Measurements from ENCODE around the gene ATG7. TPM values are rescaled to one million over a fixed set of nuclear protein-coding genes. Genes with fewer than 3 reads are reported as not detected.

Gene ATG7
- total RNA-seq, 1 experiment from 2014 or later, result 36.0 TPM

- CTCF ChIA-PET, result no interaction called here
Measured at GRCh38 chr3:11306817-11307589, 34.8 kb downstream of the ATG7 start.

DNA sequence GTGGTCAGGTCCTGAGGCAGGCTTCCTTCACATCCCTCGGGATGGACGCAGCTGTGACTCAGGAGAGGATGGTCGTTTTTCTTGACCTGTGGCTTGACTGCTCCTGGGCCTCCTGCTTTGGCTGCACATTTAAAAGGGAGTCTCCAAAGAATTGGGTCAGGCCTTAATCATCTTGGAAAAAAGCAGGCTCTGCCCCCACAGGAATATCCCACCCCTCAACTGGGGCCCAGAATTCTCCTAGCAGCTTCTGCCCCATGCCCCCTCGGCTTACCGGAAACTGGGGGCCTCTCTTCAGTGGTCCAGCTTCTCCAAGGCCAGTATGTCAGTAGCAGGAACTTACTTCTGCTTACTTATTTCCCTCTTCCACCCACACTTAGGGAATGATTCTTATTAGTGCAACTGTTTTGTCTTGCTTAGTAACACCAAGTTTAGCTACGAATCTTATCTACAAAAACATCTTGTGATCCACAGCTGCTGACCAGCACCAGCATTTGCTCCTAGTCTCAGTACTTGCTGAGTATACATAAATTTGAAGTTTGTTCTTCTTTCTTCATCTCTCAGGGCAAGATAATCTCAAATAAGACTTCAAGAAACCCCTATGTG is 35.7 kb downstream of the ATG7 start:
- in situ Hi-C loops (cut with HindIII; ENCODE audit: low pct_unique_long_range_greater_than_20kb, low sequenced_read_pairs), result no loop called here
- CTCF ChIA-PET, result no interaction called here
- ATAC-seq (no peak), DNase-seq (ENCODE audit: low read depth, low spot score) (no peak)
- BruUV-seq (replicated peaks), result no TSS peak
- intact Hi-C loops (cut with micrococcal nuclease; ENCODE audit: unreplicated experiment), result no loop called here
- Histone ChIP-seq H3K27me3 (ENCODE audit: control insufficient read depth, insufficient read depth, low read length) (no peaks in the 10 kb centered on the region), H3K9me3 (ENCODE audit: control insufficient read depth, insufficient read depth, low read depth, low read length) (no peaks in the 10 kb centered on the region), H3K36me3 (ENCODE audit: control insufficient read depth, insufficient read depth, low read length) (peaks cover 11% of the 10 kb centered on the region), H3K4me1 (ENCODE audit: control insufficient read depth, insufficient read depth, low read length) (no peaks in the 10 kb centered on the region), H3K27ac (ENCODE audit: low read length) (no peak overlapping the region), H3K4me3 (ENCODE audit: low read depth in 2 of 2, low read length in 2 of 2) (no peak overlapping the region)
- no peak for TF ChIP-seq POLR2AphosphoS5 (IDR thresholded peaks at IDR 0.05; ENCODE audit: low read depth, low read length)
- POLR2A ChIA-PET, result no interaction called here

More at GRCh38 chr3:11306817-11307589, 34.8 kb downstream of the ATG7 start:
- H3K27ac ChIP-seq (ENCODE audit: low read length), result no peak overlapping the region
- no TSS peak for BruUV-seq (replicated peaks)
- H3K4me3 ChIP-seq (ENCODE audit: low read depth in 2 of 2, low read length in 2 of 2), result no peak overlapping the region
- in situ Hi-C loops (cut with HindIII; ENCODE audit: low pct_unique_long_range_greater_than_20kb, low sequenced_read_pairs), result no loop called here
- ATAC-seq (no peak), DNase-seq (ENCODE audit: low read depth, low spot score) (no peak)
- POLR2A ChIA-PET, result no interaction called here
- H3K4me1 ChIP-seq (ENCODE audit: control insufficient read depth, insufficient read depth, low read length), result no peaks in the 10 kb centered on the region
- peaks cover 15% of the 10 kb centered on the region for H3K36me3 ChIP-seq (ENCODE audit: control insufficient read depth, insufficient read depth, low read length)
- no peak for TF ChIP-seq TCF7L2 (IDR thresholded peaks at IDR 0.05; ENCODE audit: low read depth, low read length)
- no peak for TF ChIP-seq CTCF (IDR thresholded peaks at IDR 0.05)
- TF ChIP-seq SIN3A (IDR thresholded peaks at IDR 0.05; ENCODE audit: borderline replicate concordance, insufficient read depth, low read depth, low read length), result no peak
- TF ChIP-seq REST (IDR thresholded peaks at IDR 0.05; ENCODE audit: insufficient read depth in 1 of 2, low read depth in 2 of 2, low read length in 1 of 2), result no peak
- TF ChIP-seq POLR2AphosphoS5 (IDR thresholded peaks at IDR 0.05; ENCODE audit: low read depth, low read length), result no peak
- intact Hi-C loops (cut with micrococcal nuclease; ENCODE audit: unreplicated experiment), result no loop called here
- no peaks in the 10 kb centered on the region for H3K9me3 ChIP-seq (ENCODE audit: control insufficient read depth, insufficient read depth, low read depth, low read length)
- no peaks in the 10 kb centered on the region for H3K27me3 ChIP-seq (ENCODE audit: control insufficient read depth, insufficient read depth, low read length)

DNA sequence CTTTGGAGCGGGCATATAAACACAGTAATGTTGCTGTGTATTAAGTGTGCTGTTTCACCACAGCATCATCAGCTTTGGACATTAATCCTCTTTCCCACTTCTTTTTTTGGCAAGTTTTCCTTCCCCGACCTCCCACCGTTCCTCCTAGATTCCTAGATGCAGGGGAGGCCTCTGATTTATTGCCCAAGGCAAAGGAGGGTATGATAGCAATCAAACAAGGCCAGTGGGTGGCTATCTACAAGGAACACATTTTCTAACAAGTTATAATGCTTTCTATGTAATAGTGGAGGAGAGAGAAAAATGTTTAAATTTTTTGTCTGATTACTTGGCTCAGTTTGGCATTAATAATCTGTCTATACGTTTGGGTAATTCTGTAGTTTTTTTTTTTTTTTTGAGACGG is 38.1 kb downstream of the ATG7 start:
- ATAC-seq (no peak), DNase-seq (ENCODE audit: low read depth, low spot score) (no peak)
- Histone ChIP-seq H3K27ac (ENCODE audit: low read length) (no peak overlapping the region), H3K9me3 (ENCODE audit: control insufficient read depth, insufficient read depth, low read depth, low read length) (no peaks in the 10 kb centered on the region), H3K4me1 (ENCODE audit: control insufficient read depth, insufficient read depth, low read length) (no peaks in the 10 kb centered on the region), H3K4me3 (ENCODE audit: low read depth in 2 of 2, low read length in 2 of 2) (no peak overlapping the region), H3K36me3 (ENCODE audit: control insufficient read depth, insufficient read depth, low read length) (peaks cover 15% of the 10 kb centered on the region), H3K27me3 (ENCODE audit: control insufficient read depth, insufficient read depth, low read length) (no peaks in the 10 kb centered on the region)
- BruUV-seq (replicated peaks), result no TSS peak
- in situ Hi-C loops (cut with HindIII; ENCODE audit: low pct_unique_long_range_greater_than_20kb, low sequenced_read_pairs) (no loop called here), intact Hi-C loops (cut with micrococcal nuclease; ENCODE audit: unreplicated experiment) (no loop called here)
- no peak for TF ChIP-seq CTCF (IDR thresholded peaks at IDR 0.05)
- no peak for TF ChIP-seq TCF7L2 (IDR thresholded peaks at IDR 0.05; ENCODE audit: low read depth, low read length)
- no peak for TF ChIP-seq REST (IDR thresholded peaks at IDR 0.05; ENCODE audit: insufficient read depth in 1 of 2, low read depth in 2 of 2, low read length in 1 of 2)
- TF ChIP-seq POLR2AphosphoS5 (IDR thresholded peaks at IDR 0.05; ENCODE audit: low read depth, low read length), result no peak
- TF ChIP-seq SIN3A (IDR thresholded peaks at IDR 0.05; ENCODE audit: borderline replicate concordance, insufficient read depth, low read depth, low read length), result no peak
- POLR2A ChIA-PET, result no interaction called here
- CTCF ChIA-PET, result no interaction called here
